ENCODE measurements around the gene C10orf143.

DNA sequence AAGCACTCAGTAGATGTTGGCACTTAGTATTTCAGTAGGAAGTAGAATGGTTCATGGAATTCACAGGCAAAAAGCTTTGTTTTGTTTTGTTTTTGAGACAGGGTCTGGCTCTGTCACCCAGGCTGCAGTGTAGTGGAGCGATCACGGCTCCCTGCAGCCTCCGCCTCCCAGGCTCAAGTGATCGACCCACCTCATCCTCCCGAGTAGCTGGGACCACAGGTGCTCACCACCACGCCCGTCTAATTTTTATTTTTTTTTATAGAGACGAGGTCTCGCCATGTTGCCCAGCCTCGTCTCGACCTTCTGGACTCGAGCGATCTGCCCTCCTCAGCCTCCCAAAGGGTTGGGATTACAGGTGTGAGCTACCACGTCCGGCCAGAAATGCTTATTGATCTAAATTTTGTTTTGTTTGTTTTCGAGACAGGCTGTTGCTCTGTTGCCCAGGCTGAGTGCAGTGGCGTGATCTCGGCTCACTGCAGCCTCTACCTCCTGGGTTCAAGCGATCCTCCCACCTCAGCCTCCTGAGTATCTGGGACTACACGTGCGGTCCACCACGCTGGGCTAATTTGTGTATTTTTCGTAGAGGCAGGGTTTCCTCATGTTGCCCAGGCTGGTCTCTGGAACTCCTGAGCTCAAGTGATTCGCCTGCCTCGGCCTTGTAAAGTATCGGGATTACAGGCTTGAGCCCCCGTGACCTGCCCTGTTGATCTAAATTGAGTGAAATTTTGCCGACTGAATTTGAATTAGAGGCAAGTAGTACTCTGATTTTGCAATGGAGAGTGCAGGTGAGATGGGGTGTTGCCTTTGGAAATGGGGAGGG lies 27.2 kb upstream of the C10orf143 start:
- TF ChIP-seq EZH2 (IDR thresholded peaks at IDR 0.05; ENCODE audit: insufficient read depth, poor library complexity, severe bottlenecking) (no peak), EZH2phosphoT487 (IDR thresholded peaks at IDR 0.05; ENCODE audit: insufficient read depth, low read depth) (no peak)

All from GM23248 (cell line).